Effector memory CD8-positive, alpha-beta T cell (primary cell): ENCODE results near the gene ADI1.

Source experiments
- ATAC-seq: fragments of 150-1000 bp; cut with Tn5 transposase; replicated peaks from 2 replicates; pipeline ENCODE4 v1.10.0; 2021; ENCODE audit warnings: mild to moderate bottlenecking, moderate library complexity
- DNase-seq, 3 experiments: peaks; one replicate each; pipeline ENCODE4 v3.0.0; 2021
- H3K27ac Mint-ChIP-seq, 2 donors: one replicate each; pipeline ENCODE4 v1.8.0; 2022; ENCODE audit warnings: mild to moderate bottlenecking in 2 of 2, mixed read lengths in 2 of 2, moderate library complexity in 2 of 2
- H3K27me3 Mint-ChIP-seq, 2 donors: one replicate each; pipeline ENCODE4 v1.8.0; 2022; ENCODE audit warnings: mixed read lengths in 2 of 2
- H3K36me3 Mint-ChIP-seq: one replicate; pipeline ENCODE4 v1.8.0; 2022; ENCODE audit warnings: mild to moderate bottlenecking, moderate library complexity, mixed read lengths; ENCODE audit not compliant: insufficient read depth
- H3K4me1 Mint-ChIP-seq, 2 donors: one replicate each; pipeline ENCODE4 v1.8.0; 2022; ENCODE audit warnings: low read depth in 2 of 2, mixed read lengths in 2 of 2
- H3K4me3 Mint-ChIP-seq, 2 donors: one replicate each; pipeline ENCODE4 v1.8.0; 2022; ENCODE audit warnings: mild to moderate bottlenecking in 2 of 2, mixed read lengths in 2 of 2, moderate library complexity in 2 of 2
- H3K9me3 Mint-ChIP-seq, 2 donors: one replicate each; pipeline ENCODE4 v1.8.0; 2022; ENCODE audit warnings: mixed read lengths in 2 of 2

Gene ADI1

DNA sequence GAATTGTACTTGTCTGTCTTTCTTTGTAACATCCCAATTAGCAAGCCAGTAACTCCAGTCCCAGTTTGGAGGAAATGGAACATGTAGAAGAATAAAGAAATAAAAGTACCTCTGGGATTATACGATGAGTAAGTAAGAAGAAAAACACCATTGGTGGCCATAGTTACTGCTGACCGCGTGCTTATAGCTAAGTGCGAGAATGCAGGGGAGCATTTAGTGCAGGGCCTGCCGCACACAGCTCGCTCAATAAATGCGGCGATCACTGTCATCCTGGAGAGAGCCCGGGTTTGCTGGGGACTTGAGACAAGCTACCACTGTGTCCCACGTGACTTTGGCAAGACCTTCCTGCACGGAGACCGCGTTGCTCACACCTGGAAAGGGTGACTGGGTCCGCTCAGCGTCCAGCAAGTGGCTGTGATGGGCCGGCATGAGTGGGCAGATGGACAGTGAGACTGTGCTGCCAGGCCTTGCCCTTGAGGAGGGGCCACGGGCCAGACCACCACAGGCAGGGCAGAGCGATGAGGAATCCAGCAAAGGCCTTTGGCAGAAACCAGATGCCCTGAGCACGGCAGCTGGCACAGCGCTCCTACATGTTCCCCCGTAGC, 54.8 kb downstream of the ADI1 start:
- Mint-ChIP-seq H3K27me3 (no peaks in the 10 kb centered on the region), H3K4me1 (peaks cover 4% of the 10 kb centered on the region in 2 donors), H3K27ac (no peak overlapping the region), H3K4me3 (no peak overlapping the region), H3K36me3 (peaks cover 23% of the 10 kb centered on the region), H3K9me3 (no peaks in the 10 kb centered on the region)
- no peak for DNase-seq
- no peak for ATAC-seq

GRCh38 chr2:3463944-3464343, 55.4 kb downstream of the ADI1 start:
- H3K4me3 Mint-ChIP-seq = no peak overlapping the region
- H3K9me3 Mint-ChIP-seq = no peaks in the 10 kb centered on the region
- H3K36me3 Mint-ChIP-seq = peaks cover 23% of the 10 kb centered on the region
- ATAC-seq = no peak
- no peaks in the 10 kb centered on the region for H3K27me3 Mint-ChIP-seq
- peaks cover 4% of the 10 kb centered on the region in 2 donors for H3K4me1 Mint-ChIP-seq
- H3K27ac Mint-ChIP-seq = no peak overlapping the region
- DNase-seq = no peak

DNA sequence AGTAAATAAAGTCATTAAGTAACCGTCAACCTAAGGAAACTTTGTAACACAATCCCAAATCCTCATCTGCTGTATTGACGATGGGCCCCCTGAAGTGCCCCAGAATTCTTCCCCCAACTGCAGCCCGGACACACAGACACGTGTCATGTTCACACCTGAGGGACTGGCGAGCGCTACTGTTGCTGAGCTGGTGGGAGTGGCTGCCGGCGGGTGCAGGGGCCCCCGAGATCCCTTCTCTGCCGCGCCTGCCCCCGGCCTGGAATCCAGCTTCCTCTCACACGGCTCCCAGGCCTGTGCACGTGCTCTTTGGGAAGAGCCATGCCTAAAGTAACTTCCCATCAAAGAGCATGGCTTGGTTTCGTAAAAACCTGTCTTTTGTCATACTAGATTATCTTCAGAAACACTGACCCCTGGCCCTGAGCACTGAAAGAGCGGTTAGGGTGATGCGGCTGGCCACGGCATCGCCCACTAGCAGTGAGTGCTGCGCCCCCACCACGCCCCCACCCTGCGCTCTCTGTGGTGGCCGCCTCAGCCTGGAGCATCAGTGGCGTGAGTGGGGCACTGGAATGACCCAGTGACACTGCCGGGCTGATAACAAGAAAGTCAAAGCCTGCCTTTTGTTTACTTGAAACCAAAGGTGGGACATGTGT, 56.0 kb downstream of the ADI1 start:
- ATAC-seq (no peak), DNase-seq (no peak)
- Mint-ChIP-seq H3K27ac (no peak overlapping the region), H3K4me3 (no peak overlapping the region), H3K27me3 (no peaks in the 10 kb centered on the region), H3K4me1 (peaks cover 0 to 4% of the 10 kb centered on the region in 2 donors), H3K36me3 (peaks cover 17% of the 10 kb centered on the region), H3K9me3 (no peaks in the 10 kb centered on the region)

DNA sequence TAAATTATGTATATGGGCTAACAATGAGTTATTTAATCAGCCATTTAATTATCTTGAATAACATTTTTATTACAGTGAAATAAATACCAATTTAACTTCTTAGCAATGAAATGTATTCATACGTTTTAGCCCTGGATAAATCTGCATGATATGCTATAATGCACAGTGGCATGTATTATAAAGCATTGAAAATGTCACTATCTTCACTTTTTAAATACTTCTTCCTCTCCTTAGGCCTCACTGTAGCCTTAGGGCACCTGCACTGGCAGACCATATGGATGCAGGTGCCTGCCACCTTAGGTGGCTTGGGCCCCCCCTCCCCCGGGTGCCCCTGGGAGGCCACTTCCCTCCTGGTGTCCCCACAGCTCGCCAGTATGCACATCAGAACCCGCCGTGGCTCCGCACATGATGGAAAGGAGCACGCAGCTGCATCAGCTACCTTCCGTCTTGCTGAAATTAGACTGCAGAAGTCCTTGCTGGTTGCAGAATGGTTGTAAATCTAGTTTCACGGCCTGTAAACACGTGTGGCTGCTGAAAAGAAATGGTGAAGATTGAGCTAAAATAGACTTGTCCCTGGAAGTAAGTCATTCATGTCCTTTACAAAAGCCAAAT, 56.7 kb downstream of the ADI1 start:
- Mint-ChIP-seq H3K4me3 (no peak overlapping the region), H3K4me1 (no peaks in the 10 kb centered on the region), H3K9me3 (no peaks in the 10 kb centered on the region), H3K27me3 (no peaks in the 10 kb centered on the region), H3K36me3 (peaks cover 11% of the 10 kb centered on the region), H3K27ac (no peak overlapping the region)
- DNase-seq (no peak), ATAC-seq (no peak)

DNA sequence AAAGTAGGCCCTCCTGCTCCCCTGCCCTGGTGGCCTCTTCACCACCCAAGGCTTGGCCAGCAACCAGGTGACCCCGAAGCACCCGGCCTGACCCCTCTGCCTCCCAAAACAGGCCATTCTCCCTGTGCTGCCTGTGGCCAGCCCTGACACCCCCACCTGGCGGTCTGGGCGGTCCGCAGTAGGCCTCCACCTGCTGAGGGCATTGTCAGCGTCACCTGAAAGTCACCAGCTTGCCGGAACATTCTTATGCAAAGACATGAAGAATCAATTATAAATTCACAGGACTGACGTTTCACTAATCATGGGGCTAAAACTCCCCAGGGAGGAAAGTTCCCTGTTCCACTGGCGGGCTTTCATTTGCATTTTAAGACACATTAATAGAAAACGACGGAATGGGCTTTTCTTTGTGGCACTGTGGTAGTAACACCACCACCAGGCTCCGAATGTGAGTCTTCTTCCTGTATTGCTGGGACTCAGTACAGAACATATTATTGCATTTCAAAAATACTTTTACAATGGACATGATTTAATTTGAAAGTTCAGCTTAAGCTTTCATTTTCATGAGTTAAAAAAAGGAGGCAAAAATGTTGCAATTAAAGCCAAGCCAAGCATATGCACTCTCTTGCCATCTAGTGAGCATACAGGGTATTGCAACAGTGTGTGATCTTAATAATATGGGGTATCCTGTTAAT, 57.4 kb downstream of the ADI1 start:
- Mint-ChIP-seq H3K36me3 (peaks cover 9% of the 10 kb centered on the region), H3K4me3 (no peak overlapping the region), H3K9me3 (no peaks in the 10 kb centered on the region), H3K27ac (peak overlapping the region in 1 of 2 donors; percentile 51), H3K4me1 (no peaks in the 10 kb centered on the region), H3K27me3 (no peaks in the 10 kb centered on the region)
- DNase-seq (peak; percentile 36 to 54 (median 39)), ATAC-seq (peak; percentile 67)

DNA sequence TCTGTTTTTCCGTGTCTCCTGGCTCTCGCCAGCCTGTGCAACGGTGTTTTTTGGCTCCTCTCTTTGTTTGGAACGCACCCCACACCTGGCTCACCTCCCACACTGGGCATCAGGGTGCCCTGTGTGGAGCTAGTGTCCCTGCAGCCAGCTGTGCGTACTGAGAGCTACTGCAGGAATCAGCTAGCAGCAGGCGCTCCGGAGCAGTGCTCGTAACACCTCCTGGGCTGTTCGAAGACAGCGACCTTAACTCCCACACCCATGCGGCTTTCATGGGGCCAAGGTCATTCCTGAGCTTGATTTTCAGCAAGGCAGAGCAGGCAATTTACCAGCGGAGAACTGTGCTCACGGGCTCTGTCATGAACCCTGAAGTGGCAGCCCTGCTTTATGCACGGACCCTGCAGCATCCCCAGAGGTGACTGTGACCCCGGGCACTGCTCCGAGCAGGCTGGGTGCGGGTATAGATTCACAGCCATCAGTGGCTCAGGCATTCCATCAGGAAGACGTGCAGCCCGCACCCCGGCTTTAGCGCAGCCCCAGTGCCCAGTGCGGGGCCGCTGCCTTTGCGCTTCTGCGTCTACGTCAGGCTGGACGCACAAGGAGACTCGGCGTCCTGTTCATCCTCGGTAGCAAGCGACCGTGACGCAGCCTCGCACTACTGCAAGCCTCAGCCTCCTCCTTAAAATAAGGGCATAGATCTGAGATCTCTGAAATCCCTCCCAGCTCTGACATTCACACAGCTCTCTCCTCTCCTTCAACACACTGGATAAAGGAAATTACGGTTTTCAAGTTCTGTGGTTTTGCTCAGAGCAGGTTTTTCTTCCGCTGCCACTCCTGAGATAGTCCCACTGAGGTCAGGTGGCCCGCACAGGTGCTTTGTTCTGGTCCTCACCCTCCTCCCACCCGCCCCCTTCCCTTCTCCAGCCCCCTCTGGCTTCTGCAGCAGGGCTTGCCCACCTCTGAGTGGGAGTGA, 58.2 kb downstream of the ADI1 start:
- ATAC-seq (no peak), DNase-seq (no peak)
- no peaks in the 10 kb centered on the region for H3K9me3 Mint-ChIP-seq
- peaks cover 3% of the 10 kb centered on the region for H3K36me3 Mint-ChIP-seq
- no peak overlapping the region for H3K27ac Mint-ChIP-seq
- H3K4me1 Mint-ChIP-seq = no peaks in the 10 kb centered on the region
- H3K4me3 Mint-ChIP-seq = no peak overlapping the region
- no peaks in the 10 kb centered on the region for H3K27me3 Mint-ChIP-seq

GRCh38 chr2:3460156-3460555, 59.2 kb downstream of the ADI1 start:
- Mint-ChIP-seq H3K4me3 (no peak overlapping the region), H3K36me3 (peaks cover 7% of the 10 kb centered on the region), H3K27me3 (no peaks in the 10 kb centered on the region), H3K27ac (no peak overlapping the region), H3K9me3 (no peaks in the 10 kb centered on the region), H3K4me1 (no peaks in the 10 kb centered on the region)
- DNase-seq (no peak), ATAC-seq (no peak)

DNA sequence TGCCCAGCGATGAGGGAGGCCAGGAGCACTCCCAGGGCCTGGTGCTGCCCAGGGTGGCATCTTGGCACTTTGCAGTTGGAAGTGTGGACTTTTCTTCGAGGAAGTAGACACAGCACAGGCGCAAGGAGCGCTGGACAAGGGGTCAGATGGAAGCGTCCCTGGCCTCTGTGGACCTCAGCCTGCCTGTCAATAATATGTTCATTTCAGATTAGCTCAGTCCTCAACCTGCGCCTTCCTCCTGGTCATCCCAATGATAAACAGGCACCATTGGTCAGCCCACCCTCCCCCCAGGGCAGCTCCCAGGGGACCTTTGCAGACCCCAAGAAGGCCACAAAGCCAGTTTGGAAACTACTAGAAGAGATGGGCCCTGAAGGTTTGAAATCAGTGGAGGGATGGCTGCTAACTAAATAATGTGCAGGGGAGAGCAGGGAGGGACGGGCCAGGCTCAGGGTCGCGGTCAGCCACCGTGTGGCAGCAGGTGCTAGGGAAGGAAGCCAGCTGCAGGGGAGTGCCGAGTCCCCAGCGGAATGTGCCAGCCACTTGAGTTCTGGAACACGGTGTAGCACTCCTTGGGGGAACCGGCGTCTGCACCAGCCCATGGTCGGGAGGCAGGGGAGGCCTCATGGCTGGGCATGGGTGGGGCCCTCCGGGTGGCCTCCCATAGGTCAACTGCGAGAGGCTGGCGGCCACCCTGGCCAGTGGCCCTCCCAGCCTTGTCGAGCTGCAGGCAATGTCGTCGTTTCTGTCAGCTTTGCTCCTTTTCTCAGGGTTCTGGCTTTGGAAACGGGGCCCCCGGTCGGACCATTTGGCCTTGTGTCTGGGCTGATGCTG, 59.9 kb downstream of the ADI1 start:
- no peak overlapping the region for H3K27ac Mint-ChIP-seq
- no peaks in the 10 kb centered on the region for H3K4me1 Mint-ChIP-seq
- H3K27me3 Mint-ChIP-seq = no peaks in the 10 kb centered on the region
- DNase-seq (no peak), ATAC-seq (no peak)
- H3K4me3 Mint-ChIP-seq = no peak overlapping the region
- H3K9me3 Mint-ChIP-seq = no peaks in the 10 kb centered on the region
- peaks cover 7% of the 10 kb centered on the region for H3K36me3 Mint-ChIP-seq

GRCh38 chr2:3458396-3459184, 60.7 kb downstream of the ADI1 start:
- Mint-ChIP-seq H3K36me3 (peaks cover 7% of the 10 kb centered on the region), H3K27ac (no peak overlapping the region), H3K9me3 (no peaks in the 10 kb centered on the region), H3K4me3 (no peak overlapping the region), H3K4me1 (no peaks in the 10 kb centered on the region), H3K27me3 (no peaks in the 10 kb centered on the region)
- ATAC-seq = no peak
- DNase-seq = no peak

- no peak overlapping the region for H3K4me3 Mint-ChIP-seq
- peaks cover 7% of the 10 kb centered on the region for H3K36me3 Mint-ChIP-seq
- H3K27ac Mint-ChIP-seq = no peak overlapping the region
- peaks cover 0 to 3% of the 10 kb centered on the region in 2 donors for H3K4me1 Mint-ChIP-seq
- DNase-seq = no peak
- H3K27me3 Mint-ChIP-seq = no peaks in the 10 kb centered on the region
- ATAC-seq = no peak
- H3K9me3 Mint-ChIP-seq = no peaks in the 10 kb centered on the region
Observed at GRCh38 chr2:3457524-3458395, 61.6 kb downstream of the ADI1 start.

GRCh38 chr2:3456125-3456524, 63.2 kb downstream of the ADI1 start:
- Mint-ChIP-seq H3K36me3 (peaks cover 17% of the 10 kb centered on the region), H3K27ac (no peak overlapping the region), H3K4me1 (peaks cover 3% of the 10 kb centered on the region in 2 donors), H3K9me3 (no peaks in the 10 kb centered on the region), H3K4me3 (no peak overlapping the region), H3K27me3 (no peaks in the 10 kb centered on the region)
- ATAC-seq (no peak), DNase-seq (no peak)
